Measurements from ENCODE around the gene RIMS4. TPM values are rescaled to one million over a fixed set of nuclear protein-coding genes. Genes with fewer than 3 reads are reported as not detected.

The RIMS4 gene
- total RNA-seq, 1 experiment from 2014 or later, result 4.0 TPM

GRCh38 chr20:44727039-44727438, 83.3 kb downstream of the RIMS4 start:
- ChIA-PET CTCF (no interaction called here), POLR2A (no interaction called here)
- no peaks in the 10 kb centered on the region for H3K9me3 ChIP-seq (ENCODE audit: control insufficient read depth, insufficient read depth, low read depth, low read length)
- no peaks in the 10 kb centered on the region for H3K36me3 ChIP-seq (ENCODE audit: control insufficient read depth, insufficient read depth, low read length)
- no peak for ATAC-seq
- no peak overlapping the region for H3K4me3 ChIP-seq (ENCODE audit: low read depth in 2 of 2, low read length in 2 of 2)
- in situ Hi-C loops (cut with HindIII; ENCODE audit: low pct_unique_long_range_greater_than_20kb, low sequenced_read_pairs) (no loop called here), intact Hi-C loops (cut with micrococcal nuclease; ENCODE audit: unreplicated experiment) (no loop called here)
- TF ChIP-seq, protein P1, sequence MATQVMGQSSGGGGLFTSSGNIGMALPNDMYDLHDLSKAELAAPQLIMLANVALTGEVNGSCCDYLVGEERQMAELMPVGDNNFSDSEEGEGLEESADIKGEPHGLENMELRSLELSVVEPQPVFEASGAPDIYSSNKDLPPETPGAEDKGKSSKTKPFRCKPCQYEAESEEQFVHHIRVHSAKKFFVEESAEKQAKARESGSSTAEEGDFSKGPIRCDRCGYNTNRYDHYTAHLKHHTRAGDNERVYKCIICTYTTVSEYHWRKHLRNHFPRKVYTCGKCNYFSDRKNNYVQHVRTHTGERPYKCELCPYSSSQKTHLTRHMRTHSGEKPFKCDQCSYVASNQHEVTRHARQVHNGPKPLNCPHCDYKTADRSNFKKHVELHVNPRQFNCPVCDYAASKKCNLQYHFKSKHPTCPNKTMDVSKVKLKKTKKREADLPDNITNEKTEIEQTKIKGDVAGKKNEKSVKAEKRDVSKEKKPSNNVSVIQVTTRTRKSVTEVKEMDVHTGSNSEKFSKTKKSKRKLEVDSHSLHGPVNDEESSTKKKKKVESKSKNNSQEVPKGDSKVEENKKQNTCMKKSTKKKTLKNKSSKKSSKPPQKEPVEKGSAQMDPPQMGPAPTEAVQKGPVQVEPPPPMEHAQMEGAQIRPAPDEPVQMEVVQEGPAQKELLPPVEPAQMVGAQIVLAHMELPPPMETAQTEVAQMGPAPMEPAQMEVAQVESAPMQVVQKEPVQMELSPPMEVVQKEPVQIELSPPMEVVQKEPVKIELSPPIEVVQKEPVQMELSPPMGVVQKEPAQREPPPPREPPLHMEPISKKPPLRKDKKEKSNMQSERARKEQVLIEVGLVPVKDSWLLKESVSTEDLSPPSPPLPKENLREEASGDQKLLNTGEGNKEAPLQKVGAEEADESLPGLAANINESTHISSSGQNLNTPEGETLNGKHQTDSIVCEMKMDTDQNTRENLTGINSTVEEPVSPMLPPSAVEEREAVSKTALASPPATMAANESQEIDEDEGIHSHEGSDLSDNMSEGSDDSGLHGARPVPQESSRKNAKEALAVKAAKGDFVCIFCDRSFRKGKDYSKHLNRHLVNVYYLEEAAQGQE (IDR thresholded peaks at IDR 0.05; ENCODE audit: insufficient read depth in 1 of 2, low read depth in 2 of 2, low read length in 1 of 2), result no peak
- TF ChIP-seq POLR2AphosphoS5 (IDR thresholded peaks at IDR 0.05; ENCODE audit: low read depth, low read length) (no peak), TCF7L2 (IDR thresholded peaks at IDR 0.05; ENCODE audit: low read depth, low read length) (no peak), SIN3A (IDR thresholded peaks at IDR 0.05; ENCODE audit: borderline replicate concordance, insufficient read depth, low read depth, low read length) (no peak)
- TF ChIP-seq, protein P2, sequence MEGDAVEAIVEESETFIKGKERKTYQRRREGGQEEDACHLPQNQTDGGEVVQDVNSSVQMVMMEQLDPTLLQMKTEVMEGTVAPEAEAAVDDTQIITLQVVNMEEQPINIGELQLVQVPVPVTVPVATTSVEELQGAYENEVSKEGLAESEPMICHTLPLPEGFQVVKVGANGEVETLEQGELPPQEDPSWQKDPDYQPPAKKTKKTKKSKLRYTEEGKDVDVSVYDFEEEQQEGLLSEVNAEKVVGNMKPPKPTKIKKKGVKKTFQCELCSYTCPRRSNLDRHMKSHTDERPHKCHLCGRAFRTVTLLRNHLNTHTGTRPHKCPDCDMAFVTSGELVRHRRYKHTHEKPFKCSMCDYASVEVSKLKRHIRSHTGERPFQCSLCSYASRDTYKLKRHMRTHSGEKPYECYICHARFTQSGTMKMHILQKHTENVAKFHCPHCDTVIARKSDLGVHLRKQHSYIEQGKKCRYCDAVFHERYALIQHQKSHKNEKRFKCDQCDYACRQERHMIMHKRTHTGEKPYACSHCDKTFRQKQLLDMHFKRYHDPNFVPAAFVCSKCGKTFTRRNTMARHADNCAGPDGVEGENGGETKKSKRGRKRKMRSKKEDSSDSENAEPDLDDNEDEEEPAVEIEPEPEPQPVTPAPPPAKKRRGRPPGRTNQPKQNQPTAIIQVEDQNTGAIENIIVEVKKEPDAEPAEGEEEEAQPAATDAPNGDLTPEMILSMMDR (IDR thresholded peaks at IDR 0.05), result no peak
- H3K27ac ChIP-seq (ENCODE audit: low read length), result peak overlapping the region; percentile 99
- H3K4me1 ChIP-seq (ENCODE audit: control insufficient read depth, insufficient read depth, low read length), result peaks cover 54% of the 10 kb centered on the region
- no TSS peak for BruUV-seq (replicated peaks)
- H3K27me3 ChIP-seq (ENCODE audit: control insufficient read depth, insufficient read depth, low read length), result no peaks in the 10 kb centered on the region
- DNase-seq (ENCODE audit: low read depth, low spot score), result no peak

DNA sequence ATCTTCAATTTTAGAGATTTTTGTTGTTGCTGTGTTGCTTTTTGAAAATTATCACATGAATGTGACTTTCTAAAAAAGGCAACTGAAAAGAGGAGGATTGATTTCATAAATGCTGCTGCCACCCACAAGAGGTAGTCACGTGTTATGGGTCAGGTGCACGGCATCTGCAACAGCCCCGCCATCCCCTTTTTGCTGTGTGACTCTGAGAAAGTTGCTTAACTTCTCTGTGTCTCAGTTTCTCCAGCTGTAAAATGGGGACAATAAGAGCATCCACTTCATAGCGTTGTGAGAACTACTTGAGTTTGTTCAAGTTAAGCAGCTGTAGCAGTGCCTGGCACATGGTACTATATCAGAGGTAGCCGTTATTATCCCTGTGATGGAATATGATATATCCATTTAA, 84.5 kb downstream of the RIMS4 start:
- TF ChIP-seq, protein P1 (IDR thresholded peaks at IDR 0.05; ENCODE audit: insufficient read depth in 1 of 2, low read depth in 2 of 2, low read length in 1 of 2), result no peak
- no peak for TF ChIP-seq SIN3A (IDR thresholded peaks at IDR 0.05; ENCODE audit: borderline replicate concordance, insufficient read depth, low read depth, low read length)
- TF ChIP-seq TCF7L2 (IDR thresholded peaks at IDR 0.05; ENCODE audit: low read depth, low read length), result no peak
- BruUV-seq (replicated peaks), result no TSS peak
- ChIA-PET POLR2A (no interaction called here), CTCF (no interaction called here)
- no peaks in the 10 kb centered on the region for H3K36me3 ChIP-seq (ENCODE audit: control insufficient read depth, insufficient read depth, low read length)
- H3K9me3 ChIP-seq (ENCODE audit: control insufficient read depth, insufficient read depth, low read depth, low read length), result no peaks in the 10 kb centered on the region
- DNase-seq (ENCODE audit: low read depth, low spot score) (no peak), ATAC-seq (no peak)
- no peak overlapping the region for H3K4me3 ChIP-seq (ENCODE audit: low read depth in 2 of 2, low read length in 2 of 2)
- no peaks in the 10 kb centered on the region for H3K27me3 ChIP-seq (ENCODE audit: control insufficient read depth, insufficient read depth, low read length)
- intact Hi-C loops (cut with micrococcal nuclease; ENCODE audit: unreplicated experiment) (no loop called here), in situ Hi-C loops (cut with HindIII; ENCODE audit: low pct_unique_long_range_greater_than_20kb, low sequenced_read_pairs) (no loop called here)
- H3K27ac ChIP-seq (ENCODE audit: low read length), result peak overlapping the region; percentile 99
- H3K4me1 ChIP-seq (ENCODE audit: control insufficient read depth, insufficient read depth, low read length), result peaks cover 55% of the 10 kb centered on the region
